H1 (cell line): ENCODE measurements around the gene KRT32. TPM values are rescaled to one million over a fixed set of nuclear protein-coding genes. Genes with fewer than 3 reads are reported as not detected.

ENCODE experiments used
- RAD21 ChIP-seq, 2 experiments: IDR thresholded peaks in 1 of 2; conservative IDR thresholded peaks in 1 of 2; 2 replicates each; pipeline ENCODE4 v1.6.1; 2011; ENCODE audit warnings: low read depth in 2 of 2, low read length in 2 of 2, improper control_type of control experiment in 1 of 2, inconsistent platforms in 1 of 2, mild to moderate bottlenecking in 1 of 2, moderate library complexity in 1 of 2
- polyA plus RNA-seq, 7 experiments: library from polyadenylated mRNA; depleted of rRNA in 3 of 7; stranded (reverse) in 5 of 7; unstranded in 2 of 7; fragments of >200 nt in 5 of 7; fragments of 200-250 nt in 2 of 7; gene quantifications; 1 replicate in 5 of 7; 2 replicates in 1 of 7; 4 replicates in 1 of 7; pipeline versions ENCODE4 v1.2.1 to v1.2.3, GENCODE V29; 2011 to 2013; ENCODE audit warnings: missing spikeins in 2 of 7, mixed read lengths in 2 of 7
- total RNA-seq: library from RNA; stranded (reverse); fragmentation: NEBNext Ultra II Directional; extraction: Animal tissue kit (Norgen Biotek cat#: 25700); gene quantifications from 2 replicates; pipeline ENCODE4 v1.2.1, GENCODE V29; 2021

The KRT32 gene
- total and polyA plus RNA-seq, 2 of the 8 experiments (the other 6 are each of a cell fraction or from before 2014, with no cell fraction given) = not detected

GRCh38 chr17:41486809-41487530, 19.8 kb upstream of the KRT32 start (continued):
- TF ChIP-seq RAD21 (IDR thresholded peaks at IDR 0.05 in 1 of 2, conservative IDR thresholded peaks at IDR 0.05 in 1 of 2; ENCODE audit: low read depth in 2 of 2, low read length in 2 of 2) = peak; percentile 75 to 83
- TF ChIP-seq, all 59 proteins: peak for 6
